WTC11 (cell line): ENCODE data around the gene SLC26A8.

Experiments
- CTCF ChIP-seq: fragments of 200-600 bp; IDR thresholded peaks from 2 replicates; pipeline ENCODE4 v1.8.0; 2022; ENCODE audit warnings: antibody characterized with exemption
- TF ChIP-seq, protein P1 (sequence below): sonication (generic); formaldehyde crosslinking; IDR thresholded peaks from 2 replicates; pipeline ENCODE4 v1.8.0; 2022; ENCODE audit warnings: mild to moderate bottlenecking, missing genetic modification reagents
- TF ChIP-seq, protein P2 (sequence below): sonication (generic); formaldehyde crosslinking; IDR thresholded peaks from 2 replicates; pipeline ENCODE4 v1.8.1; 2022; ENCODE audit warnings: low read depth, missing genetic modification reagents, borderline replicate concordance

DNA sequence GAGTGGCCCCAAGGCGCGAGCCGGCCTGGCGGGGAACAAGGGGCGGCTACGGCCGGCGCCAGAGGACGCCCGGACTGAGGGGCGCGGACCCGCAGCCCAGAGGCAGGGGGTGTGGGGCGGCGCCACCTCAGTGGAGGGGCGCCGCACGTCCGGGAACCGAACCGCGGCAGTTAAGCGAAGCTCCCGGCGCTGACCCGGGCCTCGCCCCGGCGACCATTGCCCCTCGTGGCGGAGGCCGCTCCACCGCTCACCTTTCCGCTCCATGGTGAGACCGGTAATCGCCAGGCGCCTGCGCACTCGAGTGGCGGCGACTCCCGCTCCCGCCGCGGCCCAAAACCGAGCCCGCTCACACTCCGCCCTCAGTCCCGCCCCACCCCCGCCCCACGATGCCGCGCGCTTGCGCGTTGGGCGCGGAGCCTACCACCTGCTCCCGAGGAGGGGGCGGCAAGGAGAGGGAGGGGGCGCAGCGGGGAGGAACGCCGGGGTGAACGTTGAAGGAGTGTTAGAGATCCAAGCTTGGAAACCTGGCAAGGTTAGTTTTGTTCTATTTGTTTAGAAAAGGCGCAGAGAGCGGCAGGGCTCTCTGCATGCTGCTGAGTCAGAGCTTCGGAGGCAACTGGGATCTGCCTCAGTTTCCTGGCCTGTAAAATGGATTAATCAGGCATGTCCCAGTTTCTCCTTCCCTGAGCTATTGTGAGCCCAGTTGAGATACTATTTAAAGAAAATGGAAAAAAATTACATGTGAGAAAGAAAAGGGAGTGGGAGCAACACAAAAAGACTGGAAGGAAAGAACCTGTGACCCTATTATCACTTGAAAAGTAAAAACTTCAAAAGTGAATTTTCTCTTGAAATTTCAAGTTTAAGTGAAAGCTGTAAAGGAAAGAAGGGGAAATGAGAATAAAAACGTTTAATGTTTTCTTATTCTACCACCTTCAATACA, 103.4 kb downstream of the SLC26A8 start, which contains the start of gene SRPK1:
- TF ChIP-seq CTCF = no peak
- TF ChIP-seq, protein P1, sequence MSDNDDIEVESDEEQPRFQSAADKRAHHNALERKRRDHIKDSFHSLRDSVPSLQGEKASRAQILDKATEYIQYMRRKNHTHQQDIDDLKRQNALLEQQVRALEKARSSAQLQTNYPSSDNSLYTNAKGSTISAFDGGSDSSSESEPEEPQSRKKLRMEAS = peak; percentile 54; the same call in 1 of the 2 replicates
- TF ChIP-seq, protein P2, sequence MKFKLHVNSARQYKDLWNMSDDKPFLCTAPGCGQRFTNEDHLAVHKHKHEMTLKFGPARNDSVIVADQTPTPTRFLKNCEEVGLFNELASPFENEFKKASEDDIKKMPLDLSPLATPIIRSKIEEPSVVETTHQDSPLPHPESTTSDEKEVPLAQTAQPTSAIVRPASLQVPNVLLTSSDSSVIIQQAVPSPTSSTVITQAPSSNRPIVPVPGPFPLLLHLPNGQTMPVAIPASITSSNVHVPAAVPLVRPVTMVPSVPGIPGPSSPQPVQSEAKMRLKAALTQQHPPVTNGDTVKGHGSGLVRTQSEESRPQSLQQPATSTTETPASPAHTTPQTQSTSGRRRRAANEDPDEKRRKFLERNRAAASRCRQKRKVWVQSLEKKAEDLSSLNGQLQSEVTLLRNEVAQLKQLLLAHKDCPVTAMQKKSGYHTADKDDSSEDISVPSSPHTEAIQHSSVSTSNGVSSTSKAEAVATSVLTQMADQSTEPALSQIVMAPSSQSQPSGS (CRISPR knock-in tag) = no peak
